ENCODE measurements around the gene CHD2.

GRCh38 chr15:92899601-92899947, 550 bp upstream of the CHD2 start:
- TF ChIP-seq CTCF (conservative IDR thresholded peaks at IDR 0.05), result peak; percentile 74
- TF ChIP-seq EZH2 (IDR thresholded peaks at IDR 0.05; ENCODE audit: low read depth), result no peak
